Peyer's patch (tissue), 4 donors: ENCODE measurements around the gene TSPAN9. TPM values are rescaled to one million over a fixed set of nuclear protein-coding genes. Genes with fewer than 3 reads are reported as not detected.

Experiments used
- DNase-seq, 3 donors: peaks; one replicate each; pipeline ENCODE4 v3.0.0-alpha.2; 2017 to 2019
- H3K27ac ChIP-seq, 4 donors: fragments of 200-600 bp; sonication (generic); one replicate each; pipeline ENCODE4 v1.5.1; 2016 to 2019
- H3K27me3 ChIP-seq, 2 donors: fragments of 200-600 bp; sonication (generic); one replicate each; pipeline ENCODE4 v1.5.1; 2019
- H3K36me3 ChIP-seq, 3 donors: fragments of 200-600 bp; sonication (generic); one replicate each; pipeline ENCODE4 v1.5.1; 2016 to 2019
- H3K4me1 ChIP-seq, 4 donors: fragments of 200-600 bp; sonication (generic); one replicate each; pipeline ENCODE4 v1.5.1; 2016 to 2019
- H3K4me3 ChIP-seq, 4 donors: fragments of 200-600 bp; sonication (generic); 1 replicate in 3 of 4; 2 replicates in 1 of 4; pipeline ENCODE4 v1.5.1; 2016 to 2019; ENCODE audit warnings: mild to moderate bottlenecking in 1 of 4
- H3K9me3 ChIP-seq, 4 donors: fragments of 200-600 bp; sonication (generic); one replicate each; pipeline ENCODE4 v1.5.1; 2016 to 2019; ENCODE audit warnings: mild to moderate bottlenecking in 1 of 4
- CTCF ChIP-seq, 6 experiments: fragments of 450-650 bp in 4 of 6; fragments of 200-600 bp in 2 of 6; sonication (generic) in 1 of 6; IDR thresholded peaks; one replicate each; pipeline ENCODE4 v1.5.1; 2017 to 2019; ENCODE audit warnings: antibody characterized with exemption in 6 of 6, mild to moderate bottlenecking in 3 of 6, moderate library complexity in 1 of 6
- POLR2A ChIP-seq, 2 donors: fragments of 450-650 bp; IDR thresholded peaks; one replicate each; pipeline ENCODE4 v1.5.1; 2017; ENCODE audit warnings: antibody characterized with exemption in 2 of 2, mild to moderate bottlenecking in 2 of 2, moderate library complexity in 2 of 2
- total RNA-seq, 4 donors: library from RNA; depleted of rRNA; stranded (reverse); fragments of >200 nt; gene quantifications; one replicate each; pipeline ENCODE4 v1.1.0, GENCODE V29; 2016

TSPAN9 gene
- total RNA-seq, 4 donors from 2014 or later: 7.5 to 23.9 (median 11.8) TPM

GRCh38 chr12:3161861-3162260, 84.7 kb downstream of the TSPAN9 start:
- no peak overlapping the region for H3K27ac ChIP-seq
- no peaks in the 10 kb centered on the region for H3K36me3 ChIP-seq
- no peaks in the 10 kb centered on the region for H3K9me3 ChIP-seq
- peaks cover 0 to 8% (median 0%) of the 10 kb centered on the region in 4 donors for H3K4me1 ChIP-seq
- no peaks in the 10 kb centered on the region for H3K27me3 ChIP-seq
- TF ChIP-seq CTCF (IDR thresholded peaks at IDR 0.05): no peak
- no peak for TF ChIP-seq POLR2A (IDR thresholded peaks at IDR 0.05)
- no peak for DNase-seq
- H3K4me3 ChIP-seq: no peak overlapping the region

GRCh38 chr12:3164454-3165077, 87.4 kb downstream of the TSPAN9 start:
- no peaks in the 10 kb centered on the region for H3K27me3 ChIP-seq
- H3K4me1 ChIP-seq: no peaks in the 10 kb centered on the region
- DNase-seq: no peak
- no peak overlapping the region for H3K4me3 ChIP-seq
- H3K27ac ChIP-seq: no peak overlapping the region
- no peak for TF ChIP-seq CTCF (IDR thresholded peaks at IDR 0.05)
- no peak for TF ChIP-seq POLR2A (IDR thresholded peaks at IDR 0.05)
- H3K36me3 ChIP-seq: no peaks in the 10 kb centered on the region
- no peaks in the 10 kb centered on the region for H3K9me3 ChIP-seq

GRCh38 chr12:3165078-3165980, 88.2 kb downstream of the TSPAN9 start:
- TF ChIP-seq POLR2A (IDR thresholded peaks at IDR 0.05) (no peak), CTCF (IDR thresholded peaks at IDR 0.05) (no peak)
- no peaks in the 10 kb centered on the region for H3K4me1 ChIP-seq
- no peaks in the 10 kb centered on the region for H3K27me3 ChIP-seq
- no peaks in the 10 kb centered on the region for H3K36me3 ChIP-seq
- no peaks in the 10 kb centered on the region for H3K9me3 ChIP-seq
- DNase-seq: no peak
- no peak overlapping the region for H3K4me3 ChIP-seq
- H3K27ac ChIP-seq: no peak overlapping the region

GRCh38 chr12:3167636-3168035, 90.5 kb downstream of the TSPAN9 start:
- no peaks in the 10 kb centered on the region for H3K9me3 ChIP-seq
- H3K4me3 ChIP-seq: no peak overlapping the region
- H3K4me1 ChIP-seq: no peaks in the 10 kb centered on the region
- TF ChIP-seq CTCF (IDR thresholded peaks at IDR 0.05): no peak
- no peak for TF ChIP-seq POLR2A (IDR thresholded peaks at IDR 0.05)
- H3K27me3 ChIP-seq: no peaks in the 10 kb centered on the region
- no peak for DNase-seq
- H3K36me3 ChIP-seq: no peaks in the 10 kb centered on the region
- H3K27ac ChIP-seq: no peak overlapping the region

GRCh38 chr12:3168223-3169221, 91.3 kb downstream of the TSPAN9 start:
- no peak for DNase-seq
- Histone ChIP-seq H3K27me3 (no peaks in the 10 kb centered on the region), H3K4me1 (no peaks in the 10 kb centered on the region), H3K36me3 (no peaks in the 10 kb centered on the region), H3K4me3 (no peak overlapping the region), H3K9me3 (no peaks in the 10 kb centered on the region), H3K27ac (no peak overlapping the region)
- no peak for TF ChIP-seq CTCF (IDR thresholded peaks at IDR 0.05)
- TF ChIP-seq POLR2A (IDR thresholded peaks at IDR 0.05): no peak
